Limb (tissue), 2 donors: ENCODE measurements around the gene MYH14.
"Not testable (repeated sequence)": the region's sequence is repeated elsewhere in the genome, so short reads cannot be mapped to it uniquely, and the experiment has no call there.

ENCODE experiments used
- DNase-seq, 2 donors: peaks; one replicate each; pipeline ENCODE4 v3.0.0-alpha.2; 2016; ENCODE audit errors: extremely low spot score in 2 of 2

The MYH14 gene

DNA sequence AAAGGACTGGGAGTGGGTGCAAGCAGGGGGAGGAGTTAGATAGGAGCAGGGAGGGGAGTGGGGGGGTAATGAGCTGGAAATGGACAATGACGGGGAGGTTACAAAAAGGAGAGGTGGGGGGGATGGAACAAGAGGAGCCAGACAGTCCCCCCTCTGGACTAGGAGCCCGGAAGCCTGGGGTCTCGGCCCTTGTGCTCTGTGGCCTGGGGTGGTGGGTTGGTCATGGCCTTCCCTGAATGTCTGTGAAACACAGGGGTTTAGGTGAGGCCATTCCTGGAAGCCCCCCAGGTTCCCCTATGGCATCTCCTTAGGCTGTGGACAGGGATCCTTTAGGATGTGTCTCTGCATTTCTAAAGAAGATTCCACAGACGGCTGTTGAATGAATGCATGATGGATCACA lies 113.7 kb downstream of the MYH14 start:
- DNase-seq, result no peak

DNA sequence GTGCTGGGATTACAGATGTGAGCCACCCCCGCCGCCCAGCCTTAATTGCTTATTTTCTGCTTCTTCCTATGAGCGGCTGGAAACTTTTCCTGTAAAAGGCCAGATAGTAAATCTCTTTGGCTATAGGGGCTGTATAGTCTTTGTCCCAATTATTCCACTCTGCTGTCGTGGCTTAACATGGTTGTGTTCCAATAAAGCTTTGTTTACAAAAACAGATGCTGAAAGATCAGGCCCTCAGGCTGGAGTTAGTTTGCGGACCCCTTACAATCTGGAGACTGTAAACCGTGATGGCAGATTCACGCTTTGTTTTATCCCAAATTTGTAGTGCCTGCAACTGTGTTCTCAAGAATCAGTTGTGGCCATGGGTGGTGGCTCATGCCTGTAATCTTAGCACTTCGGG lies 115.0 kb downstream of the MYH14 start:
- no peak for DNase-seq

DNA sequence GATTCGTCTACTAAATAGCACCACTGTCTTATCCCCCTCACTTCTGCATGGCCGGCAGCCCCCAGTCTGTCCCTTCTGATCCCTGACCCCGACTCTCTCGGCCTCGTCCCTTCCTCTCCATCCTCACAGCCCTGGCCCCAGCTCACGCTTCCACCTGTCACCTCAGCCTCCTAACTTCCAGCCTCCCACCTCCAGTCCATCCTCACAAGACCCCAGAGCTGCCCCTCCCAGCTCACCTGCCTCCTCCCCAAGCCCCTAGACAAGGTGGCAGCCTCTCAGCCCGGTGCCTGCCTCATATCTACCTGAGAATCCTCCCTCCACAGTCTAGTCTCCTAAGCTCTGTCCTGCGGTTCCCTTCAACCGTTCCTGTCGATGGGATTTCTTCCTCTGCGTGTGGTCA lies 115.7 kb downstream of the MYH14 start:
- no peak for DNase-seq

DNA sequence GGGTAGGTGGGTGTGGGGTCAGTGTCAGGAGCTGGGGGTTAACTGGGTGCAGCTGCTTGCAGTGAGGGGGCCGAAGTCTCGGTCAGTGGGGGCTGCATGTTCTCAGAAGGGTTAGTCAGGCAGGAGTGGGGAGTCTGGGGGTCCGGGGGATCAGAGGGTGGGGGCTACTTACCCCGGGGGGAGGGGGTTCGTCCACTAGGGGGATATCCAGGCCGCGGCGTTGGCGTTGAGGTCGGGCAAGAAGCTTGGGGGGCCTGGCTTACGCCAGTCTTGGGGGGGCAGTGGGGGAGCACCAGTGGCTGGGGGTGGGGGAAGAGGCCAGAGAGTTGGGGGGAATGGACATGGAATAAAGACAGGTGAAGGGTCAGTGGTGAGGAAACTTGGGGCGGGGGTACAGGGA lies 116.6 kb downstream of the MYH14 start:
- no peak for DNase-seq

DNA sequence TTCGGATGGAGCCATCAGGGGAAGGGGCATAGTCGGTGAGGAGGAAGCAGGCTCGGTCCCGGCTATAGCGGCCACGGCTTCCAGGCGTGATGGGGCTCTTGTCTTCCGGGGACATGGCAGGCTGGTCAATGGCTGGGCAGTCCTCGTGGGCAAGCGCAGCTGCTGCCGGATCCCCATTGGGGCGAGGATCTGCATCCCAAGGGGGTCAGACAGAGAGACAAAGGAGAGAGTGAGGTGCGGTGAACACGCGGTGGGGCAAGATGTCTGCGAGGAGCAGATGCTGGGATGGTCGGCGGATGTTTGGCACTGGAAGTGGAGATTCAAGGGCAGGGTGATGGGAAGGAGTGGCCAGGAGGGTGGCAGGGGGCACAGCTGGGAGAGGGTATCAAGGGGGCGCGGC lies 117.2 kb downstream of the MYH14 start:
- no peak for DNase-seq

DNA sequence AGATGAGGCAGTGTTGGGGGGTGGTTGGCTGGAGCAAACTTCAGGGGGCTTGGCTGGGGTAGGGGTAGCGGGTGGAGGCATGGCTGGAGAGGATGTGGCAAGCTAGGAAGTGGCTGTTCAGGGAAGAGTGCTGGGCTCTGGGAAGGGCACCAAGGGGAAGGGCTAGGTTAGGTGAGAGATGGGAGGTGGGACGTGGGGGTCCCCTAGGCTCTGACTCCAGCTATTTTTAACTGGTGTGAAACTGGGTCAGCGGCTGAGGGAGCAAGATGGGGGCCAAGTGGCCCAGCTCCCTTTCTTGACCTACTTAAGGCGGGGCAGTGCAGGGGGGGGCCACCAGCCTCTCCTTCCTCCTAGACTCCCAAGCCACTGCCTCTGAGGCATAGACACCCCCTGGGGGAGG lies 118.4 kb downstream of the MYH14 start:
- no peak for DNase-seq

DNA sequence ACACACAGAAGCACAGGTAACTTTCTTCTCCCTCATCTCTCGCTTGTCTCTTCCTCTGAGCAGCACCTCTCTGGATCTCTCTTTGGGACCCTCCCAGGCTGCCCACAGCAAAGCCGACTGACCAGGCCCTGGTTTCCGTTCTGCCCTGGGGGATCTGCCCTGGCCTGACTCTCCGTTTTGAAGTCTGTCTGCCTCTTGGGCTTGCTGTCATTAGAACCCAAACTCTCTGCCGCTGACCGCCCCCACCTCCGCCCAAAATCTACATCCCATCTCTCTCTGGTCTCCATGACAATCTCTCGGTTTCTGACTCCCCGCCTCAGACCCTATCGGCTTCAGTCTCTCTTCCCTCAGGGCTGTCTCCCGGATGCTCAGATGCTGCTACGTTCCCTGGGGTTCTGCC lies 118.8 kb downstream of the MYH14 start:
- DNase-seq, result no peak

DNA sequence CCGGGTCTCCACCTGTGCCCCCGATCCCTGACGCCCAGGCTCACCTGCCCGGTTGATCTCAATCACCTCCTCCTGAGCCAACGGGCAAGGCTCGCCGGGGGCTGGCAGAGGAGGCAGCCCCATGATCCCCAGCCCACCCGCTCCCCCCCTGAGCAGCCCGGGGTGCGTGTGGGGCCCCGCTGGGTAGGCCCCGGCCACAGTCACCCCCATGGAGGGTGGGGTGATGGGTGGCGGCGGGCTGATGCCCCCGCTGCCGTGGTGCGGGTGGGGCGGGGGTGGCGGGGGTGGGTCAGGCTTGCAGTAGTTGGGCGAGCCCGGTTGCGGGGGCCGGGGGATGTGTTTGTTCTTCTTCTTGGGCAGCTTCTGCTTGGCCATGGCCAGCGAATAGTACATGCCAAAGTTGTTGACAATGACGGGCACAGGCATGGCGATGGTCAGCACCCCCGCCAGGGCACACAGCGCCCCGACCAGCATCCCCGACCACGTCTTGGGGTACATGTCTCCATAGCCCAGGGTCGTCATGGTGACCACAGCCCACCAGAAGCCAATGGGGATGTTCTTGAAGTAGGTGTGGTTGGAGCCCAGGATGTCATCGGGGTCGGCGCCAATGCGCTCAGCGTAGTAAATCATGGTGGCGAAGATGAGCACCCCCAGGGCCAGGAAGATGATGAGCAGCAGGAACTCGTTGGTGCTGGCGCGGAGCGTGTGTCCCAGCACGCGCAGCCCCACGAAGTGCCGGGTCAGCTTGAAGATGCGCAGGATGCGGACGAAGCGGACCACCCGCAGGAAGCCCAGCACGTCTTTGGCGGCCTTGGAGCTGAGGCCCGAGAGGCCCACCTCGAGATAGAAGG lies 119.7 kb downstream of the MYH14 start:
- DNase-seq, result no peak

DNA sequence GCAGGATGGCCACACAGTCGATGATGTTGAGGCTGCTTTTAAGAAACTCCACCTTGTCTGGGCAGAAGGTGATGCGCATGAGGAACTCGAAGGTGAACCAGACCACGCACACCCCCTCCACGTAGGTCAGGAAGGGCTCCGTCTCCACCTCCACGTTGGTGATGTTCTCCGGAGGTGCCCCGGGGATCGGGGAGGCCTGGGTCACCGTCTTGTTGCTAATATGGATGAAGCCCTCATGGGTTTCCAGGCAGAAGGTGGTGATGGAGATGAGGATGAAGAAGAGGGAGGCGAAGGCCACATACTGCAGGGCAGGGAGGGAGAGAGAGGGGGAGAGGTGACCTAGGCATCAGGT lies 120.3 kb downstream of the MYH14 start:
- DNase-seq, result no peak

DNA sequence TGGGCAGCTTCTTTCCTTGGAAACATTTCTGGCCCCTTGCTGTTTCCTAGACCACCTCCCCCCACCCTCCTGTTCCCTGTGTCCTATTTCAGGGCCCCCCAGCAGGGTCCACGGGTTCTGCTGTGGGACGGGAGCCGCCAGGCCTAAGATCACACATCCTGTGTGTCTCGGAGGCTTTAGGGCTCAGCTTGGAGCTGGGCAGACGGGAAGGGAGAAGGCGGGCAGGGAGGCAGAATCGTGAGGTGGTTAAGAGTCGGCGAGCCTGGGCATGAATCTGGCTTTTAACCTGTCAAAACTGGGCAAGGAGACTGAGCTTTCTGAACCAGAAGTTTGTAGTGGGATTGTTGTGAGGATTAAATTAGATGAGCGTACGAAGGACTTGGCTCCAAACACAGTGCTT lies 120.9 kb downstream of the MYH14 start:
- DNase-seq, result no peak

DNA sequence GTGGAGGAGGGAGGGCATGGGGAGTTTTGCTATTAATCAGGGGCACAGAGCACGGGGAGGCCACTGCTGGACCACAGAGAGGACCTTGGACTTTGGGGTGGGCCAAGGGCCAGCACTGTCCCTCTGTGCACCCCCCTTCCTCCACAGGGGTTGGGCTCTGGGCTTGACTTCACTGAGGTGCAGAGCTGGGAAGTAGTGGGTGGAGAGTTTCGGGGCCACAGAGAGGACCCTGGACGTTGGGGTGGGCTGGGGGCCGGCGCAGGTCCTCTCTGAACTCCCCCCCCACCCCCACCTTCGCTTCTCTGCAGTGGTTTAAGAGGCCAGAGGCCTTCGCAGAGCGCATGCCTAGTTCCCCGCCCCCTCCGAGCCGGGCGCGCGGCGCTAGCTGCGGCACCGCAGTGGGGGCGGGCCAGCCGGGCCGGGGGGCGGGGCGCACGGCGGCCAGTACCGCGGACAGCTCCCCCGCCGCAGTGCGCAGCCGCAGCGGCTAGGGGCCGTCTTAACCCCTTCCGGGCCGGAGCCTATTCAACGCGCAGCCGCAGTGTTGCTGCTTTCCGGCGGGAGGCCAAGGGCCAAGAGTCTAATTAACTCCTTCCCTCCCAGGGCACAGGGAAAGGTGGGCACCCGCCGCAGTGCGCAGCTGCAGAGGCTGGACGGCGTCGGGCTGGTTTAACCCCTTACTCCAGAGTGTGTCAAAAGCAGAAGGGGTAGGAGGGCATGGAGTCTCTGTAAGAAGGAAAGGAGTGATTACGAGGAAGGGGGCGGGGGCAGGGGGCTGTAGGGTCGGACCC lies 122.1 kb downstream of the MYH14 start:
- peak; percentile 71 to 90 for DNase-seq

DNA sequence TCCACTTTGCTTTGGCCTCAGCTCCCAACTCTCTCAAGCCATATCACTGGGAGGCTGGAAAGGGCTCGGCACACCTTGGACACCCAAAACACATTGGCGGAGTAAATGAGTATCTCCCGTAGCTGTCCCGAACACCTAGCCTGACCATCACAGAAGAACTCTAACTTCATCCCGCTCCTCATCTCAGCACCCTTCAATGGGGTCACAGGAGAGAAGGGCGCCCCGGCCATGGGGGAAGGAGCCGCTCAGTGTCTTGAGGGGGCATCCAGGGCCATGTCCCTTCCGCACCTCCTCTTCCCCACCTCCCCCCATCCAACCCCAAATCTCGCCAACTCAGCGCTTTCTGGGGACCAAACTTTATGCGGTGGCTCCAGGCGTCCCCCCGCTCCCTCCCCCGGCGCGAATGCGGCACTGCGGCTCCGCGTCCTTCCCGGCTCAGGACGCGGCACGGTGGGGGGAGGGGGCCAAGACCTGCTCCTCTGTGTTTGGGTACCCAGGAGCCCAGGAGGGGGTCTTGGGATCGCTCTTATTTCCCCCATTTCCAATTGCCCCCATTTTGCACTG lies 122.8 kb downstream of the MYH14 start:
- no peak for DNase-seq

DNA sequence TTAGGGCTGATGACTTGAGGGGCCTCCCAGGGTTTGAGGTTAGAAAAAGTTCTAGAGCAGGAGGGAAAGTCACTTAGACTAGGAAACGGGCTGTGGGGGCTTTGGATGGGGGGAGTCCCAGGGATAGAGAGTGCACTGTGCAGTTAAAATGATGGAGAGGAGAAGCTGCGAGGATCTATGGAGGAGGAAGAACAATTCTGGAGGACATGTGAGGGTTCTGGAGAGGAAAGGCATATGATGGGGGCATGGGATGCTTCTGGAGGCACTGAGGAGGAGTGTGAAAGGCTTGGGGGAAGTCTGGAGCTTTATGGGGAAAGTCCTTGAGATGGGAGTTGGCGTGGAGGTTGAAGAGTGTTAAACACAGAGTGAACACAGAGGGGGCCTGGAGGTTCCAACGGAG lies 123.6 kb downstream of the MYH14 start:
- DNase-seq, result no peak

DNA sequence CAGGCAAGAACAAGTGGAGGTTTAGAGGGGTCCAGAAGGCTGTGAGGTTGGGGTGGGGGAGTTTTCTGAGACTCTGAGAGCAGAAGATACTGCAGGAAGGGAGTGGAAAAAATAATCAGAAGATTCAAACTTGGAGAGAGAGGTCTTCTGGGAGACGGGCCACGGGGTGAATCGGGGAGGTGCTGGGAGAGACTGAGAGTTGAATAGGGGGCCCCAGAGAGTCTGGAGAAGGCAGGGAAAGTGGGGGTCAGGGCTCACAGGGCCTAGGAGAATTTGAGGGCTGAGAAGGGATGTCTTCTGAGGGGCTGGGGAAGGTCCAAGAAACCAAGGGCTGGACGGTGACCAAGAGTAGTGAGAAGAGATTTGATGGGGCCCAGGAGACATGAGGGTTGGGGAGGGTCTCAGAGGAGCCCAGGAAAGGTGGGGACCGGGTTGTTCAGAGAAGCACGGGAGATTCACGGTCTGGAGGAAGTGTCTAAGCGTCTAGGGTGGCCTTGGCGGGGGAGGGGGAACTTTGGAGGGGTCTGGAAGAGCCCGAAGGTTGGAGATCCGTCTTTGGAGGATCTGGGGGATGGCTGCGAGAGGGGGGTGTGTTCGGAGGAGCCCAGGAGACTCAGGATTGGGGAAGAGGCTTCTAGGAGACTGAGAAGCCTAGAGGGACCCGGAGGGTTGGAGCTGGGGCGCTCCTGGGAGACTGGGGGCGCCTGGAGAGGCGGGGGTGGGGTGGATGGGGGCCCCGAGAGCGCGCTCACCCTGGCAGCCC lies 124.2 kb downstream of the MYH14 start:
- no peak for DNase-seq

DNA sequence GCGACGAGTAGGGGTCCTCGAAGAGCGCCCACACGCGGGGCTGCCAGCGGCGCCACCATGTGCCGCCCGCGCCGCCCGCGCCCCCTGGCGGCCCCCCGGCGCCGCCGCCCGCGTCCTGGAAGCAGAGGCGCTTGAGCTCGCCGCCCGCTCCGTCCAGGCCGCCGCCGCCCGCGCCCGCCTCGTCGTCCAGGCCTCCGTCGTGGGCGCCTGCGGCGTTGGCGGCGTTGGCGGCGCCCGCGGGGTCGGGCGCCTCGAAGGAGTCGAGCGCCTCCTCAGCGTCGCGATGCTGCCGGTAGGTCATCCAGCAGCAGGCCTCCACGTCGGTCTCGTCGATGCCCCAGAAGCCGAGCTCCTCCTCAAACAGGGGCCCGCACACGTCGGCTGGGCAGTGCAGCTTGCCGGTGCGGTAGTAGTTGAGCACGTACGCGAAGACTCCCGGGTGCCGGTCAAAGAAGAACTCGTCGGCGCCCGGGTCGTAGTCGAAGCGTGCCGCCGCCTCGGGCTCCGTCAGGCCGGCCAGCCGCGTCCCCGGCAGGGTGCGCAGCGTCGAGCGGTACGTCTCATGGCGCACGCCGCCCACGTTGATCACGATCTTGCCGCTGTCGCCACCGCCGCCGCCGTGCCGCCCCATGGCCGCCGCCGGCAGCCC lies 124.9 kb downstream of the MYH14 start:
- peak in 1 of 2 donors; percentile 58 for DNase-seq

DNA sequence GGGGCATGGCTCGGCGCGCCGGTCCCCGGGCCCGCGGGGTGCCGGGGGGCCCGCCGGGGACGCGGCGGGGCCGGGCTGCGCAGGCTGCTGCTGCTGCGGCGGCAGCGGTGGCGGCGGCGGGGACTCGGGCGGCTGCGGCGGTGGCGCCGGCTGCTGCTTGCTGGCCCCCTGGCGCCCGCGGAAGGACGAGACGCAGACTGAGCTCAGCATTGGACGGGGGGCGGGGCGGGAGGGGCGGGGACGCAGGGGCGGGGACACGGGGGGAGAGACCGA lies 125.4 kb downstream of the MYH14 start:
- no peak for DNase-seq

DNA sequence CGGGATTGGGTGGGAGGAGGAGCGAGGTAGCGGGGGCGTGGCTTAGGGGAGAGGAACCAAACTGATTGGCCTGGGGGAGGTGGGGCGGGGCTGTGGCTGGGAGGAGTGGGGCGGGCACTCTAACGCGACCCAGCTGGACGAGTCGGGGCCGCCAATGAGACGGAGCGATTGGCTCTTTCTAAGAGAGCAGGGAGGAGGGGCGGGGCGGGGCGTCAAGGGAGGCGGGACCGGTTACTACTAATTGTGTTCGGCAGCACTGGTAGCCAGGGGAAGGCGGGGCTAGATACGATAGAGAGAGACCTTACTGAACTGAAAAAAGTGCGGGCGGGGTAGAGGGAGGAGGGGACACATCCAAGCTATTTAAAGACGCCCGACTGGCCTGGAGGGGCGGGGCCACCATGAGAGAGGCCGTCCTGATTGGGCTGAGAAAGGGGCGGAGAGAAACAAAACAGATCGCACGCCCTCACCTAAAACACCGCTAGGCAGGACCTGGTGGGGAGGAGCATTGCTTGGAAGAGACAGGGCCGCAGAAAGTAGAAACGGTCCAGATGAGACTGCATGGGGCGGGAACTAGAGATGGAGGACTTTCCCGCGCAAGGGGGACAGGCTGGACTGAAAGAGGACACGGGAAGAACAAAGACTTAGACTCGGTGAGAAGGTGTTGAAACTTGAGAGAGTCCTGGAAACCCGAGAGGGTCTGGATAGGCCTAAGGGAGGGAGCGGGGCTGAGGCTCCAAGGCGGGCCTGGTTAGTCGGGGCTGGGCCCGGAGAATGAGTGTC lies 125.9 kb downstream of the MYH14 start, which contains the start of gene KCNC3:
Gene KCNC3, minus strand, starts transcription at position 232 of the 780 bp plus-strand sequence. CDS start 295 bp downstream, outside the sequence.
- DNase-seq, result peak; percentile 95 to 100

DNA sequence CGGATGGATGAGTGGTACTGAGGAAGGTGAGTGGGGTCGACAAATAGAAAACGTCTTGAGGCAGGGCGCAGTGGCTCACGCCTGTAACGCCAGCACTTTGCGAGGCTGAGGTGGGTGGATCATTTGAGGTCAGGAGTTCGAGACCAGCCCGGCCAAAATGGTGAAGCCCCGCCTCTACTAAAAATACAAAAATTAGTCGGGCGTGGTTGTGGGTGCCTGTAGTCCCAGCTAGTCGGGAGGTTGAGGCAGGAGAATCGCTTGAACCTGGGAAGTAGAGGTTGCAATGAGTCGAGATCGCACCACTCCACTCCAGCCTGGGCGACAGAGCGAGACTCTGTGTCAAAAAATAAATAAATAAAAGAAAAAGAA lies 126.5 kb downstream of the MYH14 start:
- not testable (repeated sequence) for DNase-seq

DNA sequence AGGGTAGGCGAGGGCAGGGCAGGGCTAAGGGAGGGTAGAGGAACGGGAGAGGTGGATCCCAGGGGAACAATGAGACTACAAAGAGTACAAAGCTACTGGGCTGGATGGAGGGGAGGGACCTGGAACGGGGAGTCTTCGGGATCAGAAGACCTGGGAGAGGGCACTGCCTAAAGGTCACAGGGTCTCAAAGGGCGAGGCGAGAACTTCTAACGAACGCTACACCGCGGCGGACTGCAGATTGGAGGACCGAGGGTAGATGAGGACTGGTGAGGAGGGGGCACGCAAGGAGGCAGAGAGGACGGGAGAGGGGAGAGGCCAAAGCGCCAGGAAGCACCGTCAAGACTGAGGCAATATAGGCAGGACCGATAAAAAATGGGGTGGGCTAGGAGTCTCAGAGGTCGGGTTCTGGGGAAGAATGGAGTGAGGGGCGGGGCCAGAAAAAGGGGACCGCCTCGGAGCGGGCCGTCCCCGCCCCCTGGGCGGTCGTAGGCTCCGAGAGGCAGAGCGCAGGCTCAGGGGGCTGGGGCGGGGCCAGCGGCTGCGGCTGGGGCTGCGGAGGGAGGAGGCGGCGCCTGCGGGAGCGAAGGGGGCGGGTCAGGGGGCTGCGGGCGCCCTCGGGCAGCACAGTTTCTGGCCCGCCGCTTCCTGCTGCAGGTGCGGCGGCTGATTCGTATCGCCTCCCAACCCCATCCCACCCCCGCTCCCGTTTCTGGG lies 127.1 kb downstream of the MYH14 start:
- DNase-seq, result peak; percentile 68 to 93
